Measurements from ENCODE around the gene NFE2L1.
A peak's percentile ranks its signal among the peaks of the same experiment; 100 is the strongest.
"Not testable (repeated sequence)": the region's sequence is repeated elsewhere in the genome, so short reads cannot be mapped to it uniquely, and the experiment has no call there.

NFE2L1 gene

DNA sequence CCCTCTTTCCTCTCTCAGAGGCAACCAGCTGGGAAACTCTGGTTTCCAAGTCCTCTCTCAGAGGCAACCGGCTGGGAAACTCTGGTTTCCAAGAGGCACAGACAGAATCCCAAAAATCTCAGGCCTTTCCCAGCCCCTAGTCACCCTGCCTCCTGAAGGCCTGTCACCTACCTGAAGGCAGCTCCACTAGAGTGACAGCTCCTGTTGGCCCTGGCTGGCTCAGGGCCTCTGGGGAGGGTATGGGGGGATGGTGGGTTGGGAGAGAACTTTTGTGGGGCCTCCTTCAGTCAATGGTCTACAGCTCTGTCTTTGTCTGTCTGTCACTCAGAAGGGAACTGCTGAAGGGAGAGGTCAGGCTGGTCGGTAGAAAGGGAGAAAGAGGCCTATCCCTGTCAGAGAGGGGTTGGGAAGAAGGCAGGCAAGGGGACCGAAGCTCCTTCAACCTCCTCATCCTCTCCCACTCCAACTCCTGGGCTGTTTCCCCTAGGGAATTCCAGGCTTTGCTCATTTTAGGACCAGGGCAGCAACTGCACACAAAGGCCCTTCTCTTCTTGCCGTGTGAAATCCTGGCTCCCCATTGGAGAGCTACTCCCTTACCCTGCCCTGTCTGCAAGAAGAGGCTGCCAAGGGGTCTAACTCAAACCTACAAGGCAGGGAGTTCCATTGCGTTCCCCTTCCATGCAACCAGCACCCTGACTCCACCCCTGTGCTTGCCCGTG lies 34.1 kb upstream of the NFE2L1 start:
- Mint-ChIP-seq H3K27ac (no peak overlapping the region), H3K4me1 (peaks cover 12% of the 10 kb centered on the region), H3K4me3 (no peak overlapping the region), H3K36me3 (no peaks in the 10 kb centered on the region), H3K9me3 (no peaks in the 10 kb centered on the region), H3K27me3 (peaks cover 10% of the 10 kb centered on the region)
- no peak for DNase-seq (ENCODE audit: low spot score in 2 of 2)
- no peak for ATAC-seq (ENCODE audit: low read depth)

DNA sequence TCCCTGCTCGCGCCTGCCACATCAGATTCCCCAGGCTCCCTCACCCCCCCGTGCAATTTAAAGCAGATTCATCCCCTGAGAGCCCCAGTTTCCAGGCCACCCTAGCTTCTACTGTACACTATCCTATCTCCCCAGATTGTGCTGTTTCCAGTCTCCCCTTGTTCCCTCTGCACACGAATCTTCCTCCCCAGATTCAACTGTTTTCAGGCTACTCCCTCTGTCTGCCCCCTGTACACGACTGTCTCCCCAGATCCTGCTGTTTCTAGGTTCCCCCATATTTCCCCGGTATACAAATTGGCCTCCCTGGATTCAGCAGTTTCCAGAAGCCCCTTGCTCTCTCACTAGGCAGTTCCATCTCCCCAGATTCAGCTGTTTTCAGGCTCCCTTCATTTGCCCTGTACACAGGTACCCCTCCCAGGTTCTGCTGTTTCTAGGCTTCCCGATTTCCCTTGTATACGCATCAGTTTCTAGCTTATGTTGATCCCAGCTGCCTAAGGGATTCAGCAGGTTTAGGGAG lies 33.5 kb upstream of the NFE2L1 start:
- Mint-ChIP-seq H3K27me3 (peaks cover 9% of the 10 kb centered on the region), H3K9me3 (no peaks in the 10 kb centered on the region), H3K4me1 (peaks cover 12% of the 10 kb centered on the region), H3K4me3 (no peak overlapping the region), H3K36me3 (no peaks in the 10 kb centered on the region), H3K27ac (no peak overlapping the region)
- DNase-seq (ENCODE audit: low spot score in 2 of 2) (no peak), ATAC-seq (ENCODE audit: low read depth) (no peak)

DNA sequence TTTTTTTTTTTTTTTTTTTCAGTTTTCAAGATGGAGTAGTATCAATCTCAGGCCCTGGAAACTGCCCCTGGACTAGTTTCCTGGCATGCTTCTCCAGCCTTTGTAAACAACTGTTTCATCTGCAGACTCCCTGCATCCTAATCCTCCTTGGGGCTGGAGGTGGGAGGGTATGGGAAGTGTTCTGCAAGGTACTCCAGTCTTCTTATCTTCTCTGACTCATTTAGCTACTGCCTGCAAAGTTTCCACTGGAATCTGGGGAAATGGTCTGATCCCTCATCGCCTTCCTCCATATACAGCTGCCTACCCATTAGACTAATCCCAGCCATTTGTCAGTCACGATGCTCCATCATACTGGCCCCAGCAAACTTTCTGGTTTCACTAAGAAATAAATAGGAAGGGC lies 32.0 kb upstream of the NFE2L1 start:
- ATAC-seq (ENCODE audit: low read depth) (no peak), DNase-seq (ENCODE audit: low spot score in 2 of 2) (no peak)
- Mint-ChIP-seq H3K4me3 (no peak overlapping the region), H3K4me1 (peaks cover 12% of the 10 kb centered on the region), H3K27me3 (peaks cover 6% of the 10 kb centered on the region), H3K27ac (no peak overlapping the region), H3K9me3 (no peaks in the 10 kb centered on the region), H3K36me3 (no peaks in the 10 kb centered on the region)

DNA sequence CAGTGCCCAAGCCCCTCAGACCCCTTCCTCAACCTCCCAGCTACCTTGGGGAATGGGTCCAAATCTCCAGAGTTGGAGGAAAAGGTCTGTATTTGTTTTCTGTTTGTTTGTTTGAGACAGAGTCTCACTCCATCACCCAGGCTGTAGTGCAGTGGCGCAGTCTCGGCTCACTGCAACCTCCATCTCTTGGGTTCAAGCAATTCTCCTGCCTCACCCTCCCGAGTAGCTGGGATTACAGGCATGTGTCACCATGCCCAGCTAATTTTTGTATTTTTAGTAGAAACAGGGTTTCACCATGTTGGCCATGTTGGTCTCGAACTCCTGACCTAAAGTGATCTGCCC lies 30.4 kb upstream of the NFE2L1 start:
- H3K27ac Mint-ChIP-seq, result peak overlapping the region; percentile 78
- not testable (repeated sequence) for H3K4me1 Mint-ChIP-seq; H3K27me3 Mint-ChIP-seq; H3K9me3 Mint-ChIP-seq; H3K36me3 Mint-ChIP-seq; DNase-seq (ENCODE audit: low spot score in 2 of 2); H3K4me3 Mint-ChIP-seq
- peak; percentile 16 for ATAC-seq (ENCODE audit: low read depth)

DNA sequence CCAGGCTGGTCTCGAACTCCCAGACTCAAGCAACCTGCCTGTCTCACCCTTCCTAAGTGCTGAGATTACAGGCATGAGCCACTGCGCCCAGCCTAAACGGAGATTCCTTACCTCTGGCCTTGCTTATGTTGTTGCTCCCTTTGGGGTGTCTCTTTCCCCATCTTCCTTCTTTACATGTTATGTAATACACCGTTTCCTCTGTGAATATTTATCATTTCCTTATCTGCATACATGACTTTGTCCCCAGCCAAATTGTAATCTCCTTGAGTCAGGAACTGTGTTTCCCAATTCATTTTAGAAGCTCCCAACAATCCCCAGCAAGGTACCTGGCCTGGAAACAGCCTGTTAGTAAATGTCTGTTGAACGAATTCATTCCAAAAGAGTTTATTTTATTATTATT lies 26.2 kb upstream of the NFE2L1 start:
- H3K4me3 Mint-ChIP-seq, result no peak overlapping the region
- no peak for ATAC-seq (ENCODE audit: low read depth)
- H3K27ac Mint-ChIP-seq, result no peak overlapping the region
- no peak for DNase-seq (ENCODE audit: low spot score in 2 of 2)
- H3K9me3 Mint-ChIP-seq, result no peaks in the 10 kb centered on the region
- peaks cover 7% of the 10 kb centered on the region for H3K27me3 Mint-ChIP-seq
- H3K4me1 Mint-ChIP-seq, result peaks cover 37% of the 10 kb centered on the region
- no peaks in the 10 kb centered on the region for H3K36me3 Mint-ChIP-seq

DNA sequence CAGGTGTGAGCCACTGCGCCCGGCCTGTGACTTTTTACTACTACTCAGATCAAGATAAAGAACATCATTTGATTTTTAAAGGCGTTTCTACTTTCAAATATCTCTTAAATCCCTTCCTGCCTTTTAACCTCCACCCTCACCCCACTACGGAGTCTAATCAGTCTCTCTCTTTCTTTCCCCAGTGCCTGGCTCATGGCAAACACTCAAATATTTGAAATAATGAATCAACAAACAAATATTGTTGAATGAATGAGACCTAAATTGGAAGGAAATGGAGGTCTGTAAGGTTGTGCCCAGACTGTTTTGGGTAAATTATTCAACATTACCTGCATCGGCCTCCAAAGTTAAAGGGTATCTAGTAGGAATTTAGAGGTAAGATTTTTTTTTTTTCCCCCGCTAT lies 25.3 kb upstream of the NFE2L1 start:
- Mint-ChIP-seq H3K4me3 (peak overlapping the region; percentile 17), H3K27me3 (peaks cover 9% of the 10 kb centered on the region), H3K36me3 (no peaks in the 10 kb centered on the region), H3K27ac (no peak overlapping the region), H3K4me1 (peaks cover 32% of the 10 kb centered on the region), H3K9me3 (no peaks in the 10 kb centered on the region)
- ATAC-seq (ENCODE audit: low read depth) (no peak), DNase-seq (ENCODE audit: low spot score in 2 of 2) (no peak)

DNA sequence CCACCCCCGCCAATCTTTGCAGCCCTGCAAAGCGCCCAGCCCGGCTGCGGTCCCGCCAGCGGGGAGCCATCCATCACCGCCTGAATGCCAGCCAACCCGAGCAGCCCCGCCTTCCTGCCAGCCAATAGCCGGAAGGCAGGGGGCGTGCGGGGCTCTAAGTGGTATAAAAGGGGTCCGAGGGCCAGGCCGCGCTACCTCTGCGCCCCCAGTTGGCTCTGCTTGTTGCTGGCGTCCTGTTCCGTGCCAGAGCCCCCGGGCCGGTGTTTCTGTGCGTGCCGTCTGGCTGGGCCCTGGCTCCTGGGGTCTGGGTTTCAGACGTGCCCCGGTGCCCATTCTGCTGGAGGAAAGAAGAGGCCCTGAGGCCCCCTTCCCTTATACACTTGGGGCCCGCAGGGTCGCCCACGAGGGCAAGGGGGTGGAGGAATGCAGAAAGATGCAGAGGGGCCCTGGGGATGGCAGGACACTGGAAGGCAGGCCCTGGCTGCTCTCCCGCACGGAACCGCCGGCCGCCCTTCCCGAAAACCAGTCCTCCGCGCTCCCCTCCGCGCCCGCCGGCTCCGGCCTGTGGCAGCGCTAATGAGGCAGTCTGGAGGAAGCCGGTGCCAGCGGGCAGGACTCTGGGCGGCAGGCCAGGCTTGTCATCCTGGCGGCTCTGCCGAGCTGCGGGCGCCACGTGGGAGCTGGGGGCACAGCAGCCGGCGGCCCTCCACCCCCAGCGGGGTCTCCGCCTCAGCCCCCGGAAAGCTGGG lies 24.6 kb upstream of the NFE2L1 start:
- Mint-ChIP-seq H3K4me1 (peaks cover 30% of the 10 kb centered on the region), H3K36me3 (no peaks in the 10 kb centered on the region), H3K9me3 (no peaks in the 10 kb centered on the region), H3K4me3 (peak overlapping the region; percentile 84), H3K27ac (peak overlapping the region; percentile 94), H3K27me3 (peaks cover 9% of the 10 kb centered on the region)
- ATAC-seq (ENCODE audit: low read depth) (peak; percentile 10), DNase-seq (ENCODE audit: low spot score in 2 of 2) (peak; percentile 33 to 57)

DNA sequence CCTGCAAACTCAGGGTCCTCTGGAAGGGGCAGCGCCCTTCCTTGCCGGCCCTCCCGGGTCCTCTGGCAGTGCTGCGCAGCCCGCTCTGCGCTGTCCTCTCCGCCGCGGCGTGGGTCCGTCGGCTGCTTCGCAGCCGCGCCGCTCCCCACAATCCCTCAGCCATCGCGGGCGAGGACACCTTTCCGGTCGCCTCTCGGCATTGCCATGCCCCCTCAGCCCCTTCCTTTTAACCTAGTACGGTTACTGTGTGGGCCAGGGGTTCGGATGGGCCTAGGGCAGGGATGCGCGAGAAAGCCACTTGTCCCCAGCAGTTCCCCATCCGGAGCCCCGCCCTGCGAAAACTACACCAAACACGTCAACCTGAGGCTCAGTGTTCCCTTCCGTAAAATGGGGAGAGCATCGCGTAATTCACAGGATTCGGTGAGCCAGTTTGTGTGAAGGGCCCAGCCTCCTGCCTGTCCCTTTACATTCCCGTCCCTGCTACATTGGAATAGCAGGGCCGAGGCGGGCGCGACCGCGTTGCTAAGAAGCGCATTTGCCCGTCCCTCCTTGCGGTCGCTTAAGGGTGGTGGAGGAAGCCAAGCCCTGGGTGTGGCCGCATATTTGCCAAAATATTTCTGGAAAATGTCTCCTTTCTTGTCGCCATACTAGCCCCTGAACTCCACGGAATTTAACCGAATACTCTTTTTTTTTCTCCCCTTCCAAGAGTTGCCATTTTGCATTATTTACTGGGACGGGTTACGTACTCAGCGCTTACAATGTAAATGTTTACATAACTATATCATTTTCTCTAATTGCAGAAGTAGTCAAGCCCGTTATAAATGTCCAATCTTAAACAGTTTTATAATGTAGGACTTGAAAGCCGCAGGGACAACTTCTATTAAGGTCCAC lies 23.8 kb upstream of the NFE2L1 start:
- peaks cover 30% of the 10 kb centered on the region for H3K4me1 Mint-ChIP-seq
- H3K9me3 Mint-ChIP-seq, result no peaks in the 10 kb centered on the region
- peak overlapping the region; percentile 84 for H3K4me3 Mint-ChIP-seq
- H3K27ac Mint-ChIP-seq, result peak overlapping the region; percentile 94
- H3K36me3 Mint-ChIP-seq, result no peaks in the 10 kb centered on the region
- DNase-seq (ENCODE audit: low spot score in 2 of 2) (peak; percentile 44 to 54), ATAC-seq (ENCODE audit: low read depth) (peak; percentile 28)
- H3K27me3 Mint-ChIP-seq, result peaks cover 9% of the 10 kb centered on the region

DNA sequence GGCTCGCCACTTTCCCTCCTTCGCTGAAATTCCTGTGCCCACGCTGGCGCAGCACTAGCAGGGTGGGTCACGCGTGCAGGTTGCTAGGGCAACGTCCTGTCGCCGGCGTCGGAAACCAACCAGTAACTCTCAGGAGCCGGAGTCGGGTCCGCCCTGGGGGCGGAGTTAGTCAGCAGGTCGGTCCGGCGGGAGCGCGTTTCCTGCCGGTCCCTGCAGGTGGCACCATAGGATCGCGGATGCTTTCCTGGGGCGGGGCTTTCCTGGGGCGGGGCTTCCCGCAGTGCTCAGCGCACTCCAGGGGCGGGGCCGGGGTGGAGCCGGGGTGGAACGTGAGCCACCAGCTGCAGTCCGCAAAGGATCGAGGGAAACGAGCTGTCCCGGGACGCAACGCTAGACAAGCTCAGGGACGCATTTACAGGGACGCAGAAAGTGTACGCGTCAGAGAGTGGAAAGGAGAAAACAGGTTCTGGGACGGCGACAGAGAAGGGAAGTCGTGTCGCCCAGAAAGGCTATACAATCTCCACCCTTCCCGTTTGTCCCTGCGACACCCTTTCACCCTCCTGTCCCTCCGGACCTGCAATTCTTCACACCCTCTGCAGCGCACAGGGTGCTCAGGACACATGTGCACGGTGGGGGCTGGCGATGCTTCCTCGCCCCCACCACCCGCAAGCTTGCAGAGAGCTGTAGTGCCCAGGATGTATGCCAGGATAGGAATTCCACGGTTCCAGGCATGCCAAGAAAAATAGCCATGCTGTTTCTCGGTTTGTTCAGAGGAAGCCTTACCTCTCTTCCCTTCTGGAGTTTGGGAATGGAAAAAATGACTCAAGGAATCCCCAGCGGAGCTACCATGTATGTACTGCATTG lies 22.9 kb upstream of the NFE2L1 start:
- H3K27ac Mint-ChIP-seq, result peak overlapping the region; percentile 94
- DNase-seq (ENCODE audit: low spot score in 2 of 2) (peak; percentile 96 to 97), ATAC-seq (ENCODE audit: low read depth) (peak; percentile 86)
- H3K4me3 Mint-ChIP-seq, result peak overlapping the region; percentile 84
- no peaks in the 10 kb centered on the region for H3K9me3 Mint-ChIP-seq
- no peaks in the 10 kb centered on the region for H3K36me3 Mint-ChIP-seq
- peaks cover 30% of the 10 kb centered on the region for H3K4me1 Mint-ChIP-seq
- peaks cover 9% of the 10 kb centered on the region for H3K27me3 Mint-ChIP-seq

DNA sequence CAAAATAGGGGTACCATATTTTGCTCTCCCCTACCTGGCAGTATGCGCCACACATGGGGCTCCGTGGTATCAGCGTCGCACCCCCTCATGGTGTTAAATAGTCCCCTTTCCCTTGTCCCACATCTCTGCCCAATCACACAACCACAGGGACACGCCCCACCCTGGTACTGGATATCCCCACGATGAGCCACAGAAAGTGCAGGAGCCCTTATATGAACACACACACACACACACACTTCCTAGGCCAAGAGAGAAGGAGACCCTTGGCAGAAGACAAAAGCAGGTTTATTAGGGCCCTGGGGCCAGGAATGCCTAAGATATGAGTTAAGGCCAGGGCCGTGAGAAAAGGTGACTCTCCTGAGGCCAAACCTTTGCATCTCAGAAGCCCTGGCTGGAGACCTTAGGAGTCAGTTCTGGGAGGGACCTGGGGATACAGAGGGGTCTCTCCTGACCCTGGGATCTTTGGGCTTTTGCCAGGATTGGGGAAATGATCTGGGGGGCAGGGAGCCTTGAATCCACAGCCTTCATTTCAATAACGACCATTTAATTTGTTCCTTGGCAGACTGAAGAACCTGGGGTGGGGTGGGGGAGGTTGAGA lies 22.2 kb upstream of the NFE2L1 start:
- peak overlapping the region; percentile 84 for H3K4me3 Mint-ChIP-seq
- H3K36me3 Mint-ChIP-seq, result no peaks in the 10 kb centered on the region
- H3K9me3 Mint-ChIP-seq, result no peaks in the 10 kb centered on the region
- no peak overlapping the region for H3K27ac Mint-ChIP-seq
- DNase-seq (ENCODE audit: low spot score in 2 of 2) (peak in 1 of 2 donors; percentile 25), ATAC-seq (ENCODE audit: low read depth) (no peak)
- H3K4me1 Mint-ChIP-seq, result peaks cover 30% of the 10 kb centered on the region
- H3K27me3 Mint-ChIP-seq, result peaks cover 9% of the 10 kb centered on the region

DNA sequence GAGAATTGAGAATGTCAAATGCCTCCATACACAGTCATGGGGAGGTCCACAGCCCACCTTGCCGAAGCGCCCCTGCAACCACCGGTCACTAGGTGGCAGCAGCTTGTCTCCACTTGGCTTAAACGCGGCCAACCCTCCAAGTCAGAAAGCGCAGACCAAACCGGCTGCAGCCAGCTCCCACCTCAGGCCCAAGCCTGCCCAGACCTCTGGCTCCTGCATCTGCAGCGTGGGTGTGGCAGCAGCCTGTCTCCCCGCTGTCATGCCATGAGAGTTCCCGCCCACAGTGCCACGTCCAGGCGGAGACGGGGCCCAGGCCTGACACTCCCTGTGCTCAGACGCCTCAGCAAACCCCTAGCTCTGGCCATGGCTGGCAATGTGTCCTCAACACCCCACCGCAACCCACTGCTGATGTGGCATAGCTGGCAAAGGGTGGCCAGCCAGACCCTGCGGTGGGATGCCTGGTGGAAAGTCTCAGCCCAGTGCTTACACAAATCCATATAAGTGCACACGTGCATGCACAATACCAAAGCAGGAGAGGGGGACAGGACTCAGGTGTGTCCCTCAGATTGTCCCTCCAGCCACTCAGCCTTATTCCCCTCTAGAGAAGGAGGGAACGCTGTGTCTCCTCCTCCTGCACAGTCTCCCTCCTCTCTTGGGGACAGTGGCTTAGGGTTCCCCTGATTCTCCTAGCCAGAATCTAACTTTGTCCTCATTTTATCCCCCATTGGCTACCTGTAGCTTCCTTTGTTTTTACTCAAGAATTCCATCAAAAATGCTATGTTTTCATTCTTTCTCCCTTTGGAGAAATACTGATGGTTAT lies 21.4 kb upstream of the NFE2L1 start:
- Mint-ChIP-seq H3K4me1 (peaks cover 30% of the 10 kb centered on the region), H3K9me3 (no peaks in the 10 kb centered on the region), H3K27ac (no peak overlapping the region), H3K36me3 (no peaks in the 10 kb centered on the region), H3K27me3 (peaks cover 10% of the 10 kb centered on the region), H3K4me3 (peak overlapping the region; percentile 22)
- ATAC-seq (ENCODE audit: low read depth) (peak; percentile 25), DNase-seq (ENCODE audit: low spot score in 2 of 2) (peak; percentile 74 to 78)

DNA sequence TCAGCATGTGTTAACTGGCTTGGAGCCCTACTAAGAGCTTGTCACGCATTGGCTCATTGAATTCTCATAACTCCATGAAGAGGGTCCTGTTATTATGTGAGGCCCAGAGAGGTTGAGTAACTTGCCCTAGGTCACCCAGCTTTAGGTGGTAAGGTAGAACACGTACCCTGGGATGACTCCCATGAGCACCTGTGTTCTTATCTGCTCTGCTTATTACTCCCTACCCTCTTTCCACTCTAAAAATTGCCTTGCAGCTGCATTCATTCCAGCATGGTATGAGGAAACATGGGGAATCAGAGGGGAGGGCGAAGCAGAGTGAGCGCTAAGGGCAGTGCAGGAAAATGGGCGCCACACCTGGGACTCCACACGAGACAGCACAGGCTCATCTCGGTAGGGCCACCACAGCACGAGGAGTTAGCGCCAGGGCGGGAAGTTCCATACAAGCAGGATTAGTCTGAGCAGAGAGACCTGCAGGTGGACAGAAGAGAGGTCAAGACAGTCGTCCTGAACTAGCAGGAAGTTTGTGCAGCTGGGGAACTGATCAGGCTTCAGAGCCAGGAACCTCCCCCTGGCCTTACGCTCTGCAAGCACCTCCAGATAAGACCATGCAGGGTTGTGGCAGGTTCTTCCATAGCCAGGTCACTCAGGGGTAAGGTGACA lies 20.7 kb upstream of the NFE2L1 start:
- peaks cover 12% of the 10 kb centered on the region for H3K27me3 Mint-ChIP-seq
- DNase-seq (ENCODE audit: low spot score in 2 of 2) (no peak), ATAC-seq (ENCODE audit: low read depth) (no peak)
- H3K9me3 Mint-ChIP-seq, result no peaks in the 10 kb centered on the region
- H3K36me3 Mint-ChIP-seq, result no peaks in the 10 kb centered on the region
- H3K27ac Mint-ChIP-seq, result no peak overlapping the region
- peaks cover 27% of the 10 kb centered on the region for H3K4me1 Mint-ChIP-seq
- no peak overlapping the region for H3K4me3 Mint-ChIP-seq

Measured in memory B cell (primary cell).